Stimulated activated CD4-positive, alpha-beta T cell treated with anti-CD3 and anti-CD28 coated beads, Interleukin-4, amount 100 ng/mL, for 48 hours (primary cell): ENCODE results near the gene FN3KRP.
A peak's percentile ranks its signal among the peaks of the same experiment; 100 is the strongest.

Experiments used
- DNase-seq, 2 donors: peaks; one replicate each; pipeline ENCODE4 v3.0.0-alpha.2; 2020; ENCODE audit warnings: low read depth in 2 of 2

Gene FN3KRP

GRCh38 chr17:82687375-82687861 lies 29.1 kb upstream of the FN3KRP start:
- no peak for DNase-seq

- no peak for DNase-seq
These were observed 28.6 kb upstream of the FN3KRP start for GRCh38 chr17:82687871-82688270.

- DNase-seq, result no peak
These were observed 27.4 kb upstream of the FN3KRP start for GRCh38 chr17:82689077-82689476.

DNA sequence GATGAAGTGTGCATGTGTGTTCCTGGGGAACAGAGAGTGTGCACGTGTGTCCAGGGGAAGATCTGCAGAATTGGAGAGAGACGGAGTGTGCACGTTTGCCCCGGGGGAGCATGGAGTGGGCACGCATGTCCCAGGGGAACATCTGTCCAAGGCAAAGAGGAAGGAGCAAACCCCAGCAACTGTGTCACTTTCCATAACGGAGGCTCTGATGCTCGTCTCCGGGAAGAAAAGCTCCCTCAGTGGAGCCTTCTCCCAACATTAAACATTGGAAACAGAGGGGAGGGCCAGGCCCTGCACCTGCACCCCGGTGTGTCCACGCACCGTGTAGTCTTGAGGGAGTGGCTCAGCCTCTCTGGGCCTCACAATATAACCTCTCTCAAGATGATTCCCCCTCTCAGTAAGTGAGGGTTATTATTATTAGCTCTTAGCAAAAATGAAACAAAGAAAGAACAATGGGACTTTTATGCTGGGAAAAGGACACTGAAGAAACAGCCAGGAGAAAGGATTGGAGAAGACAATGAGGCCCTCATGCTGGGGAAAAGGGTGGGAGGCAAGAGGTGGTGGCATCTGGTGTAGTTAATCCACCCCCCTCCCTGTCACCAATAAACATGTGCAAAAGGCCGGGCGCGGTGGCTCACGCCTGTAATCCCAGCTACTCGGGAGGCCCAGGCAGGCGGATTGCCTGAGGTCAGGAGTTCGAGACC lies 25.6 kb upstream of the FN3KRP start:
- no peak for DNase-seq

GRCh38 chr17:82691714-82692113 lies 24.8 kb upstream of the FN3KRP start:
- DNase-seq, result no peak

- no peak for DNase-seq
These were observed 24.2 kb upstream of the FN3KRP start for GRCh38 chr17:82692268-82692667.

DNA sequence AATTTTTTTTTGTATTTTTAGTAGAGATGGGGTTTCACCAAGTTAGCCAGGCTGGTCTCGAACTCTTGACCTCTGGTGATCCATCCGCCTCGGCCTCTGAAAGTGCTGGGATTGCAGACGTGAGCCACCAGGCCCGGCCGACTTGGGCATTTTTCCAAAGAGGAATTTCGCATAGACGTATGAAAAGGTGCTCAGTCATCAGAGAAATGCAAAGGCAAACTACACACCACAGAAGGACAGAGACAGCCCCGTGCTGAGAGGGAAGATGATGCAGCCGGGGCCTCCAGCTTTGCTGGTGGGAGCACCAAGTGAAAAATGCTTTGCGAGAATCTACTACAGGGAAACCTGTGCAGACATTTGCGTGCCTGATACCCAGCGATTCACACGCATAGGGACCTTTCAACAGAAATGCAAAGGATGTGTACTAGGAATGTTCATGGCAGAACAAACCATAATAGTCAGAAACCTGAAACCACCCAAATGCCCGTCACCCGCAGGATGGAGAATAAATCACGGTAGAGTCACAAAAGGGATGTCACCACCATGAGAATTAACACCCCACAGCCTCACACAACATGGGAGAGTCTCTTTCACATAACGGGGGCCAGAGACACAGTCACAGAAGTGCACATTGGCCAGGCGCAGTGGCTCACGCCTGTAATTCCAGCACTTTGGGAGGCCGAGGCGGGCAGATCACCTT lies 23.2 kb upstream of the FN3KRP start:
- DNase-seq, result no peak

DNA sequence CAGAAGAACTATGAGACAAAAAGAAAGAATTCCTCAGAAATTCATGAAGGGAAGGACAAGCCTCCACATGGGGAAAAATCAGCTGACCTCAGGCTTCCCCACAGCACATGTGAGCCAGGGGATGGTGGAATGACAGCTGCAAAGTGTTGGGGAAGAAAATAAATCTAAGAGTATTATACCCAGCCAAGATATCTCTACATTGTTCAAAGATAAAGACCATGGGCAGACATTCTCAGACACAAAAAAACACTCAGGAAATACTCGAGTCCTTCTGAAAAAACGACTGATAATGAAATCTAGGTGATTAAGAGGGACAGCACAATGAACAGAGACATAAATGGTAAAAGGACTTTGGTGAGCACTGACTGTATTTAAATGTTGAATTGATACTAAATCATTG lies 21.9 kb upstream of the FN3KRP start:
- no peak for DNase-seq

GRCh38 chr17:82696259-82696658 lies 20.2 kb upstream of the FN3KRP start:
- no peak for DNase-seq

DNA sequence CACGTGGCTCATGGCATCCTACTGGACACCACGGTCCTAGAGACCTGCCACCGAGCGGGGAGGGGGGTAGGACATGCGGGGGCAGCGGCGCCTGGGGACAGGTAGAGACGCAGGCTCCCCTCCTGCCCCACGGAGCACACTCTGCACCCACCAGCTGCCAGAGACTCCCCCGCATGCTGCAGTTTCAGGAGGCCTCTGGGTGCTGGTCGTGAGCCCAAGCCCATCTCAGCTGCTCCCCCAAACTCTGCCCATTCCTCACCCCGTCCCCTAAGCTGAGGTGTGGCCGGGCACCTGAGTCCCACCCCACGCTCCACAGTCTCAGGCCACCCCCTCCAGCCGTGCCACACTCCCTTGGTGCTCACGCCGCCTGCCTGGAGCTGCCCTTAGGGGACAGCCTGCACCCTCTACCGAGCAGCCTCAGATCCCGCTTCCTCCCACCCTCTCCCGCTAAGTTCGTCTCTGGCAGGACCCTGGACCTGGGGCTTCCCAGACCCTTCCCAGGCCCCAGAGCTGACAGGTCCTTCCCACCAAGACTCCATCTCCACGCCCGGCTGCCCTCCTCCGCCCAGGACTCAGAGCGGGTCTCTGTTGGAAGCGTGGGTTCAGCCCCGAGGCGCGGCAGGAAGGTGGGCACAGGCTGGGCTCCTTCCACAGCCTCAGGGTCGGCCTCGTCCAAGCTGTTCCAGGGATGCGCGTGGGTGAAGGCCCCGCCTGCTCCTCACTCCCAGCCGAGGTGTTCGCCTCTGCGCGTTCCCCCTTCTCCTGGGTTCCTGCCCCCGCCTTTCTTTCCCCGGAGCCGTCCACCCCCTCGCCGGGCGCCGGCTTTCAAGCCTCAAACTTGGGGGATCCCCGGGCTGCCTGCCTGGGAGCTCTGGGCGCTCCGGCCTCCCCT lies 19.3 kb upstream of the FN3KRP start:
- no peak for DNase-seq

DNA sequence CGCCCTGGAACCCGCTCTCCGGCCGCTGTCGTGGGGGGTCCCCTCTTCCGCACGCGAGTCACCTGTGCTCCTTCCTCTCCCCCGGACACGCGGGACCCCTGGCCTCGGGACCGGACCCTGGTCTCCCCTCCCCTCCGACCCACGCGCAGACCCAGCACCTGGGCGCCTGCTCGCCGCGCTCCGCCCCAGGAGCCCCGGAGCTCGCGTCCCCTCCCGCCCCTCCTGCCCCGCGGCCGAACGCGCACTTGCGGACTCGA lies 18.8 kb upstream of the FN3KRP start:
- DNase-seq, result no peak

GRCh38 chr17:82698065-82698973 lies 18.2 kb upstream of the FN3KRP start, which contains the start of gene RAB40B:
TSS of gene RAB40B (minus strand) at chr17:82698698. CDS start at chr17:82698596, 102 bp downstream.
- peak; percentile 97 to 99 for DNase-seq

DNA sequence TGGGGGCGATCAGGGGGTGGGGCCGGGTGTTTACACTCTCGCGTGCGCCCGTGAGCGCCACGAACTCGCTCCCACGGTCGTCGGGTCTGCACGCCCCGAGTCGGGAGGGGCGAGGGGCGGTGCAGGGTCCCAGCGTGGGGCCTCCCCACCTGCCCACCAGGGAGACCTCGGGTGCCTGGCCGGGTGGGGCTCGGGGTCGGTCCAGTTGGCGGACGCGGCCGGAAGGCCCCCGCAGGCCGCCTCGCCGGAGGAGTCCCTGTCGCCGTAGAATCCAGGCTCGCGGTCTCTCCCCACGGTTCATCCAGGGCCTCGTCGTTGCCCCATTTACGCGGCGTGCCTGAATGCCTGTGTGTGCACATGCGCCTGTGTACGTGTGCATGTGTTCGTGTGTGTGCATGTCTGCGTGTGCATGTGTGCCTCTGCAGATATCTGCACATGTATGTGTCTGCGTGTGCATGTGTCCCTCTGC lies 17.5 kb upstream of the FN3KRP start:
- DNase-seq, result no peak

DNA sequence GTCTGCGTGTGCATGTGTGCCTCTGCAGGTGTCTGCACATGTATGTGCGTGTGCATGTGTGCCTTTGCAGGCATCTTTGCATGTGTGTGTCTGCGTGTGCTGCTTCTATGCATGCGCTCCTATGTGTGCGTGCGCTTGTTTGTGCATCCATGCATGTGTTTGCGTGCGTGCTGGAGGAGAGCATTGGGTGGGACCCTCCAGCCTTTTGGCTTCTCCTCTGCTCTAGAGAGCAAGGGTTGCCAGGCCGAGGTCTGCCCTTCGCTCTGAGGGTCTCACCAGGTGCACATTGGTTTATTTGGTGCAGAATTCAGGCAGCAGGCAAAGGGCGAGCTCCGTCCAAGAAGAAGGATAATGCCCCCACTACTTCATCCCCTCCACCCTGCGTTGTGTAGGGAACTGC lies 17.0 kb upstream of the FN3KRP start:
- no peak for DNase-seq

GRCh38 chr17:82702231-82702927 lies 14.1 kb upstream of the FN3KRP start:
- no peak for DNase-seq

DNA sequence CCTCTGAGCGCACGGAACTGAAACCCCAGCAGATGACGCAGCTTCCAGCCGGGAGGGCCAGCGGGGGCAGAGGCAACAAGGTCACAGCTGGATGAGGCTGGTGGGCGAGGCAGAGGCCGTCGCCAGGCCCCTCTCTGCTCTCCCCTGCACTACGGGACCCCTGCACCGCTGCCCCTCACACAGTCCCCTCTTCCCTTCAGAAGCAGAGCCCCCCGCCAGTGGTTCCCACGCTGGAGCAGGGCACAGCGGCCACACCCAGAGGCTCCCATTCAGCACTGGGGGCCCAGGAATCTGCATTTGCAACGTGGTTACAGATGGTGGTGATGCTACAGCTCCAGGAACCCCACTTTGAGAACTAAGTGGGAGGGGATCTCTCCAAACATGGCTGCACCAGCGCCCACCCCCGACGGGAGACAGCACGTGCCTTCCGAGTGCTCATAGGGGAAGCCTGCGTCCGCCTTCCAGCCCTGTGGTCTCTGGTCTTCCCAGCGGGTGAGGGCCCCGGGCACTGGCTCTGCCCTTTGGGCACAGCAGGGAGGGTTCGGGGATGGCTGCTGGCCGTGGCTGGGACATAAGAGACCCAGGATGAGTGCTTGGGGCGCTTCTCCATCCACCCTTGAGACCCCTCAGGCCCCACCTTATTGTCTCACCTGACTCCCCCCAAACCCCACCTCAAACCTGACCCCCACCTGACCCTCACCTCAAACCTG lies 13.3 kb upstream of the FN3KRP start:
- no peak for DNase-seq

DNA sequence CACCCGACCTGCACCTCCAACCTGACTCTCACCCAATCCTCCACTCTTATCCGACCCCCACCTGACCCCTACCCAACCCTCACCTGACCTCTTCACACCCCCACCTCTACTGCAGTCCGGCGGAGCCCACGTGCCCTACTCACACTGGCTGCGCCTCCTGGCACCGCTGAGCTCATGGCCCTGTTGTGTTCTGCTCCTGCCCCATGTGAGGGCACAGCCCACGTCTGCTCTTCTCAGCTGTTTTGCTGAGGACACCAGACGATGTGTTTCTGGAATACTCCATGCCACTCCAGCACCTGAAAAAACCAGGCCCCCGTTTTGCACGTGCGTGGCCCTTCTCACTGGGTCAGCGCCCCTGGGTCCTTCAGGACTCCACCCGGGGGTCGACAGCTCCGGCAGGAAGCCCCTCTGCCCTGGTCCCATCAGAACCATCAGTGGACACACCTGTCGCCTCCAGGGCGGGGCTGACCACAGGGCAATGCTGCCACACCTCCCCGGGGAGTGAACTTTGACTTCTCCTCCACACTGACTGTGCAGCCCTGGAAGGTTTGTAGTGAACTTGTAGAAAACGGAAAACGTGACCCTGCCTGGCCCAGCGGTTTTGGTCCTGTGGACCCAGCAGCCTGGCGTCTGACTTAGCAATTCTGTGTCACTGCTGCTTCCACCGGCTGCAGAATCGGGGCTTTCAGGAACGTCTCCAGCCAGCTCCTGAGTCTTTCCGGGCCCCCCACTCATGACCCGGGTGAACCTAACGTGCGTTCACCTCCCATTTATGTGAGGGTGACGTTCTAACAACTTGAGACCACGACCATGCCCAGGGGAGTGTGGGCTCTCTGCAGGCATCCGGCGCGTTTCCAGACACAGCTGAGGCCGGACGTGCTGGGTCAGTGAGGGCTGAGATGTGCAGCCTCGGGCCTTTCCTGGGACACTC lies 12.3 kb upstream of the FN3KRP start:
- DNase-seq, result no peak

DNA sequence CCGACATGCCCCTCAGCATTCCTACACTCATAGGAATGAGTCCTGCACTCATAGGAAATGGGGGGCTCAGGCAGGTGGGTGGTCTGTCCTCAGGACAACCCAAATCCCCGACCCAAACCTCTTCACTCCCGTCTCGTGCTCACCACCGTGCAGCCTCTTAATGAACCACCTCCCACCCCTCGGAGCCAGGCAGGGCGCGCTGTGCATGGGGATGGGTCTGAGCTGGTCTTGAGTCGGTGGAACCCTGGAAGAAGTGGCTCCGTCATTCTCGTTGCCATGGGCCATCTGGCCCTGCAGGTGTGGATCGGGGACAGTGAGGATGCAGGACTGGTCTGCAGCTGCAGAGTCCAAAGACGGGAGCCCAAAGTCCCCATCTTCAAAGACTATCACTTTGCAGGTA lies 11.6 kb upstream of the FN3KRP start:
- DNase-seq, result no peak

- no peak for DNase-seq
These were observed 10.8 kb upstream of the FN3KRP start for GRCh38 chr17:82705756-82706155.
